WTC11 (cell line): ENCODE data around the gene KLF7.

Experiments
- RORB ChIP-seq: fragments of 250-450 bp; sonication (Bioruptor Pico); IDR thresholded peaks from 2 replicates; pipeline ENCODE4 v1.9.0; 2021; ENCODE audit warnings: mild to moderate bottlenecking
- ZBTB21 ChIP-seq: sonication (generic); formaldehyde crosslinking; IDR thresholded peaks from 2 replicates; pipeline ENCODE4 v1.8.1; 2023; ENCODE audit warnings: mild to moderate bottlenecking, missing genetic modification reagents, borderline replicate concordance
- TF ChIP-seq, protein P1 (sequence below): fragments of 200-600 bp; IDR thresholded peaks from 2 replicates; pipeline ENCODE4 v1.8.0; 2022; ENCODE audit warnings: antibody characterized with exemption
- TF ChIP-seq, protein P2 (sequence below): sonication (generic); formaldehyde crosslinking; IDR thresholded peaks from 2 replicates; pipeline ENCODE4 v1.8.1; 2023; ENCODE audit warnings: mild to moderate bottlenecking, missing genetic modification reagents, moderate library complexity
- TF ChIP-seq, protein P3 (sequence below): sonication (generic); formaldehyde crosslinking; IDR thresholded peaks from 2 replicates; pipeline ENCODE4 v1.8.1; 2023; ENCODE audit warnings: mild to moderate bottlenecking, missing genetic modification reagents

DNA sequence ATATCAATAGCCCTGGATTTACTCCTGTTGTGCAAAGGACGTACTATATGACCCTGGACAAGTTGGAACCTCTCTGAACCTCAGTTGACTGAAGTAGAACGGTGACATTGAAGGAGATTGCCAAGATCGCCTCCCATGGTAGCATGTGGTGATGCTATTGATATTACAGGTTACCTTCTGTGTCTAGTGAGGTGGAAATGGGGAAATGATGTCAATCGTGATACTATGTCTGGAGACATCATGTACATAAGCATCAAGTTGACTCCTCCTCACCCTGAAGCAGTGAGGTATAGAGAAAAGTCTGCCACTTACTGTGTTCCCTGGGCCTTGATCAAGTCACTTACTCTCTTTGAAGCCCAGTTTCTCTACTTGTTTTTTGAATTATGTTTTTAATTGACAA is 93.9 kb downstream of the KLF7 start:
- TF ChIP-seq, protein P1, sequence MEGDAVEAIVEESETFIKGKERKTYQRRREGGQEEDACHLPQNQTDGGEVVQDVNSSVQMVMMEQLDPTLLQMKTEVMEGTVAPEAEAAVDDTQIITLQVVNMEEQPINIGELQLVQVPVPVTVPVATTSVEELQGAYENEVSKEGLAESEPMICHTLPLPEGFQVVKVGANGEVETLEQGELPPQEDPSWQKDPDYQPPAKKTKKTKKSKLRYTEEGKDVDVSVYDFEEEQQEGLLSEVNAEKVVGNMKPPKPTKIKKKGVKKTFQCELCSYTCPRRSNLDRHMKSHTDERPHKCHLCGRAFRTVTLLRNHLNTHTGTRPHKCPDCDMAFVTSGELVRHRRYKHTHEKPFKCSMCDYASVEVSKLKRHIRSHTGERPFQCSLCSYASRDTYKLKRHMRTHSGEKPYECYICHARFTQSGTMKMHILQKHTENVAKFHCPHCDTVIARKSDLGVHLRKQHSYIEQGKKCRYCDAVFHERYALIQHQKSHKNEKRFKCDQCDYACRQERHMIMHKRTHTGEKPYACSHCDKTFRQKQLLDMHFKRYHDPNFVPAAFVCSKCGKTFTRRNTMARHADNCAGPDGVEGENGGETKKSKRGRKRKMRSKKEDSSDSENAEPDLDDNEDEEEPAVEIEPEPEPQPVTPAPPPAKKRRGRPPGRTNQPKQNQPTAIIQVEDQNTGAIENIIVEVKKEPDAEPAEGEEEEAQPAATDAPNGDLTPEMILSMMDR: no peak
- TF ChIP-seq, protein P2, sequence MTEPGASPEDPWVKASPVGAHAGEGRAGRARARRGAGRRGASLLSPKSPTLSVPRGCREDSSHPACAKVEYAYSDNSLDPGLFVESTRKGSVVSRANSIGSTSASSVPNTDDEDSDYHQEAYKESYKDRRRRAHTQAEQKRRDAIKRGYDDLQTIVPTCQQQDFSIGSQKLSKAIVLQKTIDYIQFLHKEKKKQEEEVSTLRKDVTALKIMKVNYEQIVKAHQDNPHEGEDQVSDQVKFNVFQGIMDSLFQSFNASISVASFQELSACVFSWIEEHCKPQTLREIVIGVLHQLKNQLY (CRISPR knock-in tag): no peak
- TF ChIP-seq ZBTB21 (CRISPR knock-in tag): no peak
- TF ChIP-seq RORB (CRISPR knock-in tag): no peak
- TF ChIP-seq, protein P3, sequence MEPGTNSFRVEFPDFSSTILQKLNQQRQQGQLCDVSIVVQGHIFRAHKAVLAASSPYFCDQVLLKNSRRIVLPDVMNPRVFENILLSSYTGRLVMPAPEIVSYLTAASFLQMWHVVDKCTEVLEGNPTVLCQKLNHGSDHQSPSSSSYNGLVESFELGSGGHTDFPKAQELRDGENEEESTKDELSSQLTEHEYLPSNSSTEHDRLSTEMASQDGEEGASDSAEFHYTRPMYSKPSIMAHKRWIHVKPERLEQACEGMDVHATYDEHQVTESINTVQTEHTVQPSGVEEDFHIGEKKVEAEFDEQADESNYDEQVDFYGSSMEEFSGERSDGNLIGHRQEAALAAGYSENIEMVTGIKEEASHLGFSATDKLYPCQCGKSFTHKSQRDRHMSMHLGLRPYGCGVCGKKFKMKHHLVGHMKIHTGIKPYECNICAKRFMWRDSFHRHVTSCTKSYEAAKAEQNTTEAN: no peak
